GM23338 (cell line): ENCODE measurements around the gene MACROD1.

Experiments used
- CREB1 ChIP-seq: fragments of 250-450 bp; sonication (Bioruptor Pico); IDR thresholded peaks from 2 replicates; pipeline ENCODE4 v1.5.0; 2020; ENCODE audit warnings: low read depth, mild to moderate bottlenecking, moderate library complexity
- EZH2 ChIP-seq: fragments of 200-600 bp; sonication (generic); IDR thresholded peaks from one replicate; pipeline ENCODE4 v1.8.0; 2017; ENCODE audit warnings: antibody characterized with exemption, mild to moderate bottlenecking, low read depth; ENCODE audit not compliant: unreplicated experiment
- EZH2phosphoT487 ChIP-seq: fragments of 200-600 bp; sonication (generic); IDR thresholded peaks from one replicate; pipeline ENCODE4 v1.8.1; 2018; ENCODE audit warnings: antibody characterized with exemption; ENCODE audit not compliant: unreplicated experiment
- JUNB ChIP-seq: IDR thresholded peaks from one replicate; pipeline ENCODE4 v1.6.1; 2016; ENCODE audit warnings: antibody characterized with exemption; ENCODE audit not compliant: unreplicated experiment
- POLR2AphosphoS5 ChIP-seq: IDR thresholded peaks from 2 replicates; pipeline ENCODE4 v1.6.1; 2016; ENCODE audit warnings: antibody characterized with exemption, low read depth
- STAT1 ChIP-seq: IDR thresholded peaks from one replicate; pipeline ENCODE4 v1.6.1; 2016; ENCODE audit warnings: antibody characterized with exemption; ENCODE audit not compliant: unreplicated experiment
- ZNF331 ChIP-seq: fragments of 250-450 bp; sonication (Bioruptor Pico); IDR thresholded peaks from 2 replicates; pipeline ENCODE4 v1.5.0; 2020; ENCODE audit warnings: low read depth, mild to moderate bottlenecking, moderate library complexity
- TF ChIP-seq, protein P1 (sequence below), 2 experiments: fragments of 200-600 bp in 1 of 2; sonication (generic) in 1 of 2; conservative IDR thresholded peaks; 2 replicates each; pipeline versions ENCODE4 v1.5.1 to v1.6.1; 2016 to 2017; ENCODE audit warnings: antibody characterized with exemption in 2 of 2, low read depth in 2 of 2, mild to moderate bottlenecking in 2 of 2, moderate library complexity in 1 of 2
- TF ChIP-seq, protein P2 (sequence below): IDR thresholded peaks from one replicate; pipeline ENCODE4 v1.6.1; 2018; ENCODE audit warnings: antibody characterized with exemption; ENCODE audit not compliant: unreplicated experiment

DNA sequence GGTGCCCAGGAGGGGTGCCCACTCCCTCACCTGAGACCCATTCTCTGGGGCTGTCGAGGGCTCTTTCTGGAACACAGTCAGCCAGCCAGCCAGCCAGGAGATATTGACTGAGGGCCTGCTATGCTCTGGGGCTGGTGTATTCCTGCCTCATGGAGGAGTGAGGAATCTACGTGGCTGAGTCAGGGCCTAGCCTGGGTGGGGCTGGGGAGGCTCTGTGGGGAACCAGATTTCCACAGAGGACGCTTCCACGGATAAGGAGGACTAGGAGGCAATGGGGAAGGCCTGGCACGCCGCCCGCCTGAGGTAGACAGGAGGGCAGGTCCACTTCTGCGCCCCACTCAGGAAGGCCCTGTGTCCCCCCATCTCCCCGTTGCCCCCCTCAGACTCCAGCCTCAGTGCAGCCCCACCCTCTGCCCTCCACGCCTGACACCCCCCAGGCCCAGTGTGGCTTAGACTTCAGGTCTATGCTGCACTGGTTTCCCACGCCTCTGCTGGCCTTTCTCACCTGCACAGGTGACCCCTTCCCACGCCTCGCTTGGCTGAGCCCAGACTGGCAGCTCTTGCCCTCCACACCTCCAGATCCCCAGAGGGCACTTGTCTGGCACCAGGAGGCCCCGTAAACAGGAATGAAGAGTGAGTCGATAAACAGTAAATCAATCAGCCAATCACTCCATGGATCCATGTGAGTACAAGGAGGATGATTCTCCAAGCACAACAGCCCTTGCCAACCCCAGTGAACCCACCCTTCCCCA lies 37.5 kb downstream of the MACROD1 start:
- TF ChIP-seq EZH2 (no peak), POLR2AphosphoS5 (no peak), CREB1 (no peak), EZH2phosphoT487 (no peak), STAT1 (no peak), ZNF331 (CRISPR knock-in tag) (no peak), JUNB (no peak)
- TF ChIP-seq, protein P1, sequence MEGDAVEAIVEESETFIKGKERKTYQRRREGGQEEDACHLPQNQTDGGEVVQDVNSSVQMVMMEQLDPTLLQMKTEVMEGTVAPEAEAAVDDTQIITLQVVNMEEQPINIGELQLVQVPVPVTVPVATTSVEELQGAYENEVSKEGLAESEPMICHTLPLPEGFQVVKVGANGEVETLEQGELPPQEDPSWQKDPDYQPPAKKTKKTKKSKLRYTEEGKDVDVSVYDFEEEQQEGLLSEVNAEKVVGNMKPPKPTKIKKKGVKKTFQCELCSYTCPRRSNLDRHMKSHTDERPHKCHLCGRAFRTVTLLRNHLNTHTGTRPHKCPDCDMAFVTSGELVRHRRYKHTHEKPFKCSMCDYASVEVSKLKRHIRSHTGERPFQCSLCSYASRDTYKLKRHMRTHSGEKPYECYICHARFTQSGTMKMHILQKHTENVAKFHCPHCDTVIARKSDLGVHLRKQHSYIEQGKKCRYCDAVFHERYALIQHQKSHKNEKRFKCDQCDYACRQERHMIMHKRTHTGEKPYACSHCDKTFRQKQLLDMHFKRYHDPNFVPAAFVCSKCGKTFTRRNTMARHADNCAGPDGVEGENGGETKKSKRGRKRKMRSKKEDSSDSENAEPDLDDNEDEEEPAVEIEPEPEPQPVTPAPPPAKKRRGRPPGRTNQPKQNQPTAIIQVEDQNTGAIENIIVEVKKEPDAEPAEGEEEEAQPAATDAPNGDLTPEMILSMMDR (conservative IDR thresholded peaks at IDR 0.05; ENCODE audit: low read depth in 2 of 2), result no peak
- TF ChIP-seq, protein P2, sequence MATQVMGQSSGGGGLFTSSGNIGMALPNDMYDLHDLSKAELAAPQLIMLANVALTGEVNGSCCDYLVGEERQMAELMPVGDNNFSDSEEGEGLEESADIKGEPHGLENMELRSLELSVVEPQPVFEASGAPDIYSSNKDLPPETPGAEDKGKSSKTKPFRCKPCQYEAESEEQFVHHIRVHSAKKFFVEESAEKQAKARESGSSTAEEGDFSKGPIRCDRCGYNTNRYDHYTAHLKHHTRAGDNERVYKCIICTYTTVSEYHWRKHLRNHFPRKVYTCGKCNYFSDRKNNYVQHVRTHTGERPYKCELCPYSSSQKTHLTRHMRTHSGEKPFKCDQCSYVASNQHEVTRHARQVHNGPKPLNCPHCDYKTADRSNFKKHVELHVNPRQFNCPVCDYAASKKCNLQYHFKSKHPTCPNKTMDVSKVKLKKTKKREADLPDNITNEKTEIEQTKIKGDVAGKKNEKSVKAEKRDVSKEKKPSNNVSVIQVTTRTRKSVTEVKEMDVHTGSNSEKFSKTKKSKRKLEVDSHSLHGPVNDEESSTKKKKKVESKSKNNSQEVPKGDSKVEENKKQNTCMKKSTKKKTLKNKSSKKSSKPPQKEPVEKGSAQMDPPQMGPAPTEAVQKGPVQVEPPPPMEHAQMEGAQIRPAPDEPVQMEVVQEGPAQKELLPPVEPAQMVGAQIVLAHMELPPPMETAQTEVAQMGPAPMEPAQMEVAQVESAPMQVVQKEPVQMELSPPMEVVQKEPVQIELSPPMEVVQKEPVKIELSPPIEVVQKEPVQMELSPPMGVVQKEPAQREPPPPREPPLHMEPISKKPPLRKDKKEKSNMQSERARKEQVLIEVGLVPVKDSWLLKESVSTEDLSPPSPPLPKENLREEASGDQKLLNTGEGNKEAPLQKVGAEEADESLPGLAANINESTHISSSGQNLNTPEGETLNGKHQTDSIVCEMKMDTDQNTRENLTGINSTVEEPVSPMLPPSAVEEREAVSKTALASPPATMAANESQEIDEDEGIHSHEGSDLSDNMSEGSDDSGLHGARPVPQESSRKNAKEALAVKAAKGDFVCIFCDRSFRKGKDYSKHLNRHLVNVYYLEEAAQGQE, result no peak
